CD4-positive, alpha-beta T cell treated with Interleukin-21 for 1 hour (primary cell): ENCODE measurements around the gene BICD1.
"Not testable (repeated sequence)": the region's sequence is repeated elsewhere in the genome, so short reads cannot be mapped to it uniquely, and the experiment has no call there.

Experiments
- DNase-seq: peaks from one replicate; pipeline ENCODE4 v3.0.0-alpha.2; 2020

The BICD1 gene

GRCh38 chr12:32196250-32197198 lies 89.9 kb downstream of the BICD1 start:
- DNase-seq: no peak

- DNase-seq: no peak
Observed at GRCh38 chr12:32197421-32197820, 90.8 kb downstream of the BICD1 start.

GRCh38 chr12:32198555-32198954 lies 91.9 kb downstream of the BICD1 start:
- DNase-seq: no peak

- DNase-seq: no peak
Observed at GRCh38 chr12:32201096-32201495, 94.4 kb downstream of the BICD1 start.

GRCh38 chr12:32201976-32202375 lies 95.3 kb downstream of the BICD1 start:
- DNase-seq: no peak

- DNase-seq: no peak
Observed at GRCh38 chr12:32205731-32206130, 99.1 kb downstream of the BICD1 start.

GRCh38 chr12:32208355-32208754 lies 101.7 kb downstream of the BICD1 start:
- DNase-seq: no peak

GRCh38 chr12:32211066-32211899 lies 104.6 kb downstream of the BICD1 start:
- DNase-seq: no peak

- no peak for DNase-seq
Observed at GRCh38 chr12:32211900-32212156, 105.2 kb downstream of the BICD1 start.

- no peak for DNase-seq
Observed at GRCh38 chr12:32214723-32215122, 108.1 kb downstream of the BICD1 start.

GRCh38 chr12:32217354-32218310 lies 111.0 kb downstream of the BICD1 start:
- DNase-seq: no peak

- DNase-seq: no peak
Observed at GRCh38 chr12:32223941-32224340, 117.3 kb downstream of the BICD1 start.

- DNase-seq: no peak
Observed at GRCh38 chr12:32226768-32227167, 120.1 kb downstream of the BICD1 start.

GRCh38 chr12:32229971-32230612 lies 123.4 kb downstream of the BICD1 start:
- DNase-seq: no peak

- no peak for DNase-seq
Observed at GRCh38 chr12:32230613-32230993, 124.0 kb downstream of the BICD1 start.

- DNase-seq: not testable (repeated sequence)
Observed at GRCh38 chr12:32231361-32231760, 124.7 kb downstream of the BICD1 start.

GRCh38 chr12:32233568-32233967 lies 126.9 kb downstream of the BICD1 start:
- no peak for DNase-seq

GRCh38 chr12:32235251-32235650 lies 128.6 kb downstream of the BICD1 start:
- DNase-seq: no peak

- DNase-seq: no peak
Observed at GRCh38 chr12:32240162-32240561, 133.5 kb downstream of the BICD1 start.

GRCh38 chr12:32240831-32241230 lies 134.2 kb downstream of the BICD1 start:
- no peak for DNase-seq

- DNase-seq: no peak
Observed at GRCh38 chr12:32242641-32243040, 136.0 kb downstream of the BICD1 start.

- no peak for DNase-seq
Observed at GRCh38 chr12:32248441-32249140, 141.9 kb downstream of the BICD1 start.
